ENCODE measurements around the gene AP2A2.

AP2A2 gene

DNA sequence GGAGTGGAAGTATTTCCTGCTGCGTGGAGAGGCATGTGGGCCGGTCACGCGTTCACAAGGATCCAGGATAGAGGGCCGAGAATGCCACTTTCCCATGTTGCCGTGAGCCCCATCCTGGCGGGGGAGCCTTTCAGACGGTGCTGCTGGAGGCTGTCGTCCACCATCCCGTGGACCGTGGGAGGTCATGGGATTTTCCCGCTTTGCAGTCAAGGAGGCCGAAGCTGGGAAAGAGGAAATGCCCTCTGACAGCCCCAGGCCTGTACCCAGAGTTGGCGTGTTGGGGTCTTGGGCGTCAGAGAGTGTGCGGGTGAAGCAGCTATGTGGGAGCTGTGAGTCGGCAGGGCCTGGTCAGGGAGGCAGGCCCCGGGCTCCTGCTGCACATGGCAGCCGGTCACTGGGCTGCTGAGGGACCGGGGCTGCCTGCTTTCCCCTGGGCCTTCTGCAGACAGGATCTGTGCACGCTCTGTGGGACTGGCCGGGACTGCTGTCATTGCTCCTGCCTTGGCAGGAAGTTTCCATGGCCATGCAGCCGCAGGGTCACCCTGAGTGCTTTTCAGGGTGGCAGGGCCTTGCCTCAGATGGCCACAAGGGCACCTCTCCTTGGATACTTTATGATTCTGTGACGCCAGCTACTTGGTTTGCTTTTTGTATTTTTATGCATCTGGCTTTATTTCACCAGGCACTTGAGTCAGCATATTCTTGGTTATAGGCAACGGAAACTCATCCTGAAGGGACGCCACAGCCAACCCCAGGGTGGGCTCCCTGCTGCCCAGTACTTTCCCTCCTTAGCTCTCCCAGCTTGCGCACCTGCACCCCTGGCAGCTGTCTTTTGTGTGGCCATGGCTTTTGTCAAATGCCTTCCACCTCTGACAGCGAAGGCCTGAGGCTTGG, 52.4 kb downstream of the AP2A2 start:
- DNase-seq, result no peak

DNA sequence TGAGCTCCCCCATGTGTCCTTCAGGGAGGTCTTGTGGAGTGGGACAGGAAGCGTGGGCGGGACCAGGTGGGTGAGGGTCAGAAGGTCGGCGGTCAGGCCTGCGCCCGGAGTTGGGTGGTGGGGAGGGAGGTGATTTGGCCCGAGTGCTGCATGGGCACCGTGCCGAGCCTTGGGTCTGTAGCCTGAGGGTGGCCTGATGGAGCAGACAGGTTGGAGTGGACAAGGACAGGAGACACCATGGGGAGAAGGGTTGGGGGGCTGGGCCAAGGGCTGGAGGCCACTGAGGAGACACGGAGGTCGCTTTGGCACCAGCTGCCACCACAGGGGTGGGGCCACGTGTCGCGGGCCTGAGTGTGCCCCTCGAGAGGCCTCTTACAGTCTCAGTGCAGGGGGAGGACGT, 53.1 kb downstream of the AP2A2 start:
- no peak for DNase-seq

DNA sequence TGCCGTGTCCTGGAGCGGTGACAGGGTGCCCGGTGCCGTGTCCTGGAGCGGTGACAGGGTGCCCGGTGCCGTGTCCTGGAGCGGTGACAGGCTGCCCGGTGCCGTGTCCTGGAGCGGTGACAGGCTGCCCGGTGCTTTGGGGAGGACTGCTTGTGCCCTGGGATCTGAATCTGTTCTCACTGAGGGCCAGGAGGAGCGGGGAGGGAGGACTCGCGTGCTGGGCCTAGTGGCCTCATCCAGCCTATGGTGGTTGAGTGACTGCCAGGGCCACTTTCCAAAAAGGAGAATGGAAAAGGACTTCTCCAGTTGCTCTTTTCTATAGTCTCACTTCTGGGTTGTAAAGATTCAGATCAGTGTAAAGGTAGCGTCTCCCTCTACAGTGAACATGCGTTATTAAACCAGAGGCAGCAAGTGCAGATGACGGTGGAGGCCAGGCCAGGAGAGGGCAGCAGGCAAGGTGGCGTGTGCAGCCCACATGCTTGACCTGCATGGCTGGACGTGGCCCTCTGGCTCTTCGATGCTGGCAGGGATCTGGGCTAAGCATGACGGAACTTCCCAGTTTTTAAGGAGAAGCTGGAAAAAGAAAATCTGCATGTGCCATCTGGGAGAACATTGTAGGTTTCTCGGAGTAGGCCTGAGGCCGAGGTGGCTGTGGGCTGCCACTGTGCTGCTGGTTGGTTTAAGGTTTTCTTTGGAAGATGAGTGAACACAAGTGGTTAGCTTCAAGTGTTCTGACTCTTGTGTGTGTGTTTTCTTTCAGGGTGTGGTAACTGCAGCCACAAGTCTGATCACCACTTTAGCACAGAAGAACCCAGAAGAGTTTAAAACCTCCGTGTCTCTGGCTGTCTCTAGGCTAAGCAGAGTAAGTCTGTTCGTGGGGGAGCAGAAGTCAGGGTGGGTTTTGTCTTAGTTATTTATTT, 55.0 kb downstream of the AP2A2 start:
- DNase-seq, result no peak

DNA sequence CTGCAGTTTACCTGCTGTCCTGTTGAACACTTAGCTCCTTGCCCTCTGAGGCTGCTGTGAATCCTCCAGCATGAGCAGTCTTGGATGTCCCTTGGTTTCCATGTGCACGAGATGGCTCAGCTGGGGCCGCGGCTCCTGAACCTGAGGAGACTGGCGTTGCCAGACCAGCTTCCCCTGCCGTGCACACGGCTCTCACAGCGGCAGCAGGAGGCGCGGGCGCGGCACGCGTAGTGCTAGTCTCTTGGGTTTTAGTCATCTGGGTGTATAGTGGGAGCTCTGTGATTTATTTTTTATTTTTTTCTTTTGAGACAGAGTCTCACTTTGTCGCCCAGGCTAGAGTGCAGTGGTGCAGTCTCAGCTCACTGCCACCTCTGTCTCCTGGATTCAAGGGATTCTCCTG, 56.1 kb downstream of the AP2A2 start:
- DNase-seq, result no peak

DNA sequence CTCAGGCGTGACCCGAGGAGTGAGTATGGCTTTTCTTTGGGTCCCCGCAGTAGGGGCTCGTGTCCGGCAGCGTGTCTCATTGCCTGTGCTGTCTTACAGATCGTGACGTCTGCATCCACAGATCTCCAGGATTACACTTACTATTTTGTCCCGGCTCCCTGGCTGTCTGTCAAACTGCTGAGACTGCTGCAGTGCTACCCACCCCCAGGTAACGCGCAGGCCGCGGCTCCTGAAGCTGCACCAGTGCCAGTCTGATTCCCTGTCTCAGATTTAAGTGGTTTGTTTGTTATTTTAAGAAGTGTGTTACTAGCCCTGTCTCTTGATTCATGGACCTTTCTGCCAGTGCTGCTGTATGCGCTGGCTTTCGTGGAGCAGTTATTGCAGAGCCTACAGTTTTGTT, 58.9 kb downstream of the AP2A2 start:
- no peak for DNase-seq

DNA sequence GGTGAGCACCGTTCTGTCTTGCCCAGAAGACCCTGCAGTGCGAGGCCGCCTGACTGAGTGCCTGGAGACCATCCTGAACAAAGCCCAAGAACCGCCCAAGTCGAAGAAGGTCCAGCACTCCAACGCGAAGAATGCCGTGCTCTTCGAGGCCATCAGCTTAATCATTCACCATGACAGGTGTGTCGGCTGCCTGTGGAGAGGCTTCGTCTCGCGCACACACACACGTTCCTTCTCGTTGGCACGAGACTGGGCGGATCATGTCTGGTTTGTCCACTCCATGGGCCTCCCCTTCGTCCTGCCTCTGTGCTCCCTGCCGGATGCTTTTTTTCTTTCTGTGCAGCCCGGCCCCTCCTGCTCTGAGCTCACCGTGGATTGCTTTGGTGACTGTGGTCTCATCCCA, 59.7 kb downstream of the AP2A2 start:
- no peak for DNase-seq

DNA sequence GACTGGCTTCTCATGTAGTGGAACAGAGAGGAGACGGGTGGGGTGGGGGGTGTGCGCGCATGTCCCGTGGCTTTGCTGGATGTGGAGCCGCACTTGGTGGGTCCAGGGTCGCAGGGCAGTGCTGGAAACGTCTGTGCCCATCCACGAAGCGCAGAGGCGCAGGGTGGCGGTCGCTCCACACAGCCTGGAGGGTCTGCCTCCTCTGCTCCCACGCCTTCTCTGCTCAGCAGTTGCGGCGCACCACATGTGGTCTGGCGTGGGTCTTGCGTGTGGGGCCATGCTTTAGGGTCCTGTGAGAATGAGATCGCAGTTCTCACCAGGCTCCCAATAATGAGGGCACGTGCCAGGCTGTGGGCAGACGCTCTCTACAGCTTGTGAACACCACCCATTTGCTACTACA, 60.2 kb downstream of the AP2A2 start:
- no peak for DNase-seq

DNA sequence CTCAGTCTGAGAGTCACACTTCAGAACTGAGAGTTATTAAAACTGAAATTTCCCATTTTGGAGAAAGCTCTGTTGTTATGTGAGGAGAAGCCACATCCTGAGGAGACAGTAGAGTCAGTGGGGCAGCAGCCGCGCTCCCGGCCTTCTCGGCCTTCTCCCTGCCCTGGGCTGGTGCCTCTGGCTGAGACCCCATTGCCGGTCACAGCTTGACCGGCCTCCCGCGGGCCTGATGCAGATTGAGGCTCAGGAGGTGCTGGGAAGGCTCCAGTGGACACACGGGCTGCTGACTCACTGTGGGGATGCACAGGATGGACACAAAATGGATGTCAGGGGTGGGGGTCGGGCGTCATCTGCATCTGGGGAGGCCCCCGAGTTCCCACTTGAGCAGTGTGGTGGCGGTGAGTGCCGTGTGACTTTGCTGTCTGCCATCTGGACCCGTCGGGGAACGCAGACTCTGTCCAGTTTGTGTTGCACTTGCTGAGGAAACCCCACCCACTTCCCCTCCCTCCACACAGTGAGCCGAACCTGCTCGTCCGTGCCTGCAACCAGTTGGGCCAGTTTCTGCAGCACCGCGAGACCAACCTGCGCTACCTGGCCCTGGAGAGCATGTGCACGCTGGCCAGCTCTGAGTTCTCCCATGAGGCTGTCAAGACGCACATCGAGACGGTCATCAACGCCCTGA, 60.7 kb downstream of the AP2A2 start:
- DNase-seq, result no peak

DNA sequence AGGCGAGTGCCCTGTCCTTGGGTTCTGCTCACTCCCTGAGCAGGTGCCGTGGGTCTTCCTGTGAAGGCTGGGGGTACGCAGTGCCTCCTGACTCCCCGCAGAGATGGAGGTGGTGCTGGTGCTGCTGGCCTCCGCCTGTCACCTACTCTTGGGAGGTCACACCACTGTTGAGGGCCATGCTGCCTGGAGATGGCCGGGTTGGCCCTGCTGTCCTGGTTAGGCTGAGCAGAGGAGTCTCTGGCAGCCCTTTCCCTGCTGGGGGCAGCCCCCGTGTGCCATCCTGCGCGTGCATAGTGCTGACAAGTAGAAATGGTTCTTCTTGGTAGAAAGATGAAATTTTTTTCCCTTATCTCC, 61.3 kb downstream of the AP2A2 start:
- no peak for DNase-seq

DNA sequence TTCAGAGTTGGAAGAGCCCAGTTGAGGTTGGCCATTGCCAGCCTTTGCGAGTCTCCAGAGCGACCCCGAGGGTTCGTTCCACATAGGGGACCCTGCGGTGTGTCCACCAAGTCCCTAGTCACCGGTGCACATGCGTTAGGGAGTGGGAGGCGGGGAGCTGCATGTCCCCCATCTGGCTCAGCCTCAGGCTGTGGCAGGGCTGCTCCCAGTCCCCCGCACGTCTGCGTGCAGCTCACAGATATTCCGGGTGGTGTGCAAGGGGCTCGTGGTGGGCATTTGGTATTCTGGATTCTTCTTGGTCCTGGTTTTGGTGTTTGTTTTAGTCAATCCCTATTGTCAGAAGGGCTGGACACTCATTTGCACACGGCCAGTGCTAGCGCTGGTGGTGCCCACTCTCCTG, 62.0 kb downstream of the AP2A2 start:
- no peak for DNase-seq

DNA sequence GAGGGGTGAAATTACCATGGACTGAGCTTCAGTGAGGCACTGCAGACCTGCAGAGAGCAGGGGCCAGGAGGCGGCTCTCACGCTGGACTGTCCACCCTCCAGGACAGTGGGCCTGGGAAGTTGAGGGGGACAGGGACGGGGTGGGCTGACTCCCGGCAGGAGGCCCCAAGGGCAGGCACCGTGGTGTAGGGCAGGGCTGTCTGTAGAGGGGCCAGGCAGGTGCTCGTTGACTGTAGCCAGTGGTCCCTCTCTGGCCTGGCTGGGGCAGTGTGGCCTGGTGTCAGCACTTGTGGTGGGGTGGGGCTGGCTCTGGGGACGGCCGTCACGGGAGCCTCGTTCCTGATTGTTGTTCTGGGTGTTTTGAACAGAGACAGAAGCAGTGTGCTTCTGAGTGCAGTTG, 64.4 kb downstream of the AP2A2 start:
- no peak for DNase-seq

DNA sequence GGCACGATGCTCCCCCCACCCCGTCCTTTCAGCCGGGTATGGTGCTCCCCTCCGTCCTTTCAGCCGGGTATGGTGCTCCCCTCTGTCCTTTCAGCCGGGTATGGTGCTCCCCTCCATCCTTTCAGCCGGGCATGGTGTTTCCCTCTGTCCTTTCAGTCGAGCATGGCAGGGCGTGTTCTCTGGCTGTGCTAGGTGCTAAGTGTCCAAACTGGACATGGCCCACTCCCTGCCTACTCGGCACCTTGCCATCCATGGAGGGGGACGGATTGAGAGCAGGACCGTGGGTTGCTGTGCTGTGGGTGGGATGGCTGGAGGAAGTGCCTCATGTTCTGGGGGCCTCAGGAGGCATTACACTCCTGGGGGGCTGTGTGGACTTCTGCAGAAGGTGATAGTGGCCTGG, 65.4 kb downstream of the AP2A2 start:
- no peak for DNase-seq

DNA sequence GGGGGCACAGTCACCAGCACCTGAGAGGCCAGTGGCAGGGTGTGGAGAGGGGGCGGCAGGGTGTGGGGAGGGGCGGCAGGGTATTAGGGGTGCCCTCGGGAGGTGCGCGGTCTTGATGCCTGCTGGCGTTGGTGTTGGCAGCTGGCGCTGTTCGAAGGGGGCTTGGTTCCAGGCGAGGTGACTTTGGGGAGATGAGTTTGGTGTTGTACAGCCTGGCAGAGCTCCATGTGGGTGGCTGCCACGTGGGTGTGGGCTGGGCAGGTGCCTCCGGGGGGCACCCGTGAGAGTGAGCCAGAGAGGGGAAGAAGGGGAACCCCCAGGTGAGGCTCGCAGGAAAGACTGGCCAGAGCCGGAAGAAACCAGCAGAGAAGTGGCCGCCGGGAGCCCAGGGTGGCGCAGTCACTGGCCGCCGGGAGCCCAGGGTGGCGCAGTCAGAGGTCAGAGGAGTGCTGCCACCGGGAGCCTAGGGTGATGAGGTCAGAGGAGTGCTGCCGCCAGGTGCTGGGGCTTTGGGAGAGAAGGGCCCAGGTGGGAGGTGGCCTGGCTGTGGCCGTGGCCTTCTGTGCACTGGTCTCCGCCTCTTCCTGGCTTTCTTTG, 66.1 kb downstream of the AP2A2 start:
- DNase-seq, result no peak

DNA sequence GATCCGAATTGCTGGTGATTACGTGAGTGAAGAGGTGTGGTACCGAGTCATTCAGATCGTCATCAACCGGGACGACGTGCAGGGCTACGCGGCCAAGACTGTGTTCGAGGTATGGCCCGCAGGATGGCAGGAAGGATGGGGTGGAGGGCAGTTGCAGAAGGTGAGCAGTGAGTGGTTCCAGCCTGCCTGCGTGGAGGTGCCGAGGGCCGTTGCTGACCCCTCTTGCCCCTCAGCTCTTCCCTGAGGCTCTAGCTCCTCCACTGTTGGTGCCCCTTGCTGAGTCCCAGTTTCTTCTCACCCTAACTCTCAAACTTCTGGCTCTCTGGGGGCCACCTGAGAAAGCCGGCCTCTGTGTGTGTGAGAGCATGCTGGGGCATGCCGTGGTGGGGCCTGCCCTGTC, 66.9 kb downstream of the AP2A2 start:
- no peak for DNase-seq

DNA sequence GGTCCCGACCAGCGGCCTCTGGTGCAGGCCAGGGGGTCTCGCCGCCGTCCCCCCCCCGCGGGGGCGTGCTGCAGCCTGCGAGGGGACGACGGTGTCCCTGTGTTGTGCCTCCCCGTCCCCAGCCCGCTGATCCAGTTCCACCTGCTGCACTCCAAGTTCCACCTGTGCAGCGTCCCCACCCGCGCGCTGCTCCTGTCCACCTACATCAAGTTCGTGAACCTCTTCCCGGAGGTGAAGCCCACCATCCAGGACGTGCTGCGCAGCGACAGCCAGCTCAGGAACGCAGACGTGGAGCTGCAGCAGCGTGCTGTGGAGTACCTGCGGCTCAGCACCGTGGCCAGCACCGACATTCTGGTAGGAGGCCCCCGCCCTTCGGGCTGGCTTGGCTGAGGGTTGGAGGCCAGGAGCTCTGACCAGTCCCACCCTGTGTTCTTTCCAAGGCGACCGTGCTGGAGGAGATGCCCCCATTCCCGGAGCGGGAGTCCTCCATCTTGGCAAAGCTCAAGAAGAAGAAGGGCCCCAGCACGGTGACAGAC, 68.0 kb downstream of the AP2A2 start:
- DNase-seq, result no peak

DNA sequence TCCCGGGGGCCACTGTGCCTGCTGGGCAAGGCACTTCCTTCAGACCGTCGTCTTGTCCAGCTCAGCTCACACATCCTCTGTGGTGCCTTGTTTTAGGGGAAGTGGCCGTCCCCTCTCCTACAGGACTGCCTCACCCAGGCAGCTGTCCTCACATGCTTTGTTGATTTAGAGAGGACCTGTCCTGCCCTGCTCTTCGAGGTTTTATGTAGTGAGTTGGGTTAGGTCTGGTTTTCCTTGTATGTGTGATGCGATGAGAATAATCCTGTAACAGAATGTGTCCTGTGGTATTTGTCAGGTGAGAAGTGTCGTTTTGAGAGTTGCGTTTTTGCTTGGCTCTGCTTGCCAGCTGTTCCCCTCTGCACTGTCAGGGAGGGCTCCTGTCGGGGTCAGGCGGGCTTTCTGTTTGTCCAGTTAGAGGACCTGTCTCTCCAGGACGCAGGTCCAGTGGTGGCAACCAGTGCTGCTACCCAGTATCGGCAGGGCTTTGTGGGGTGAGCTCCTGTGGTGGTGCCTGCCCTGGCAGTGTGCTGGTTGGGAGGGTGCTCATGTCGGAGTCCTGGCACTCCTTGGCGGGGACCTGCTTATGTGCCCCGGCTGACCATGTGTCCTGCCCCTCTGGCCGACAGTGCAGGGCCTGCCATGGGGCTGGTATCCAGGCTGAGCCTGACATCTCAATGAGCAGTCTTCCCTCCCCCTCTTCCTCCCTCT, 69.5 kb downstream of the AP2A2 start:
- no peak for DNase-seq

DNA sequence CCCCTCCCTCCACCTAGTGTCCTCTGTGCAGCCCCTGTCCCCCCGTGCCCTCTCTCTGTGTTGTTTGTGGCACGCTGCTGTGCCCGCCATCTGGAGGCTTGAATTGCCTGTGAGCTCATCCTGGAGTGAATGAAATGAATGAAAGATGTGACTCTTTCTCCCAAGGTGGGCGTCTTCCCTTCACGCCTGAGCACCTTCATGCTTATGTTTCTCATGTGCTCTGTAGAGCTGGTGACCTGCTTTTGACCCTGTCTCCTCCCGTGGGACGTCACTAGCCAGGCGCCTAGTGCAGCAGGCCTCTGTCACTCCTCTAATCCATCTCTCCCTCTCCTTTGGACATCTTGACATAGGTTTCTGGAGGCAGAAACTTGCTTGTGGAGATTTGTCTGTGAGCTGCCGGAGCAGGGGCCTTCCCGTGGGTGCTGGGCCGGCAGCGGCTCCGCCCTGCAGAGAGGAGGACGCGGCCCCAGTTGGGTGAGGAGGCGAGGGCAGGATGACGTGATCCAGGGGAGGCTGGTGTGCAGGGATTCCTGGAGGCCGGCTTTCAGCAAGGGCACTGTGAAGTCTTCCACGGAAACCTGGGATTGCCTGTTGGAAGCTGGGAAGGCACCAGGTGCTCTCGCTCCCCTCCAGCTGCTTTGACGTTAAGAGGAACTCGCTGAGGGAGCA, 70.2 kb downstream of the AP2A2 start:
- DNase-seq, result no peak

DNA sequence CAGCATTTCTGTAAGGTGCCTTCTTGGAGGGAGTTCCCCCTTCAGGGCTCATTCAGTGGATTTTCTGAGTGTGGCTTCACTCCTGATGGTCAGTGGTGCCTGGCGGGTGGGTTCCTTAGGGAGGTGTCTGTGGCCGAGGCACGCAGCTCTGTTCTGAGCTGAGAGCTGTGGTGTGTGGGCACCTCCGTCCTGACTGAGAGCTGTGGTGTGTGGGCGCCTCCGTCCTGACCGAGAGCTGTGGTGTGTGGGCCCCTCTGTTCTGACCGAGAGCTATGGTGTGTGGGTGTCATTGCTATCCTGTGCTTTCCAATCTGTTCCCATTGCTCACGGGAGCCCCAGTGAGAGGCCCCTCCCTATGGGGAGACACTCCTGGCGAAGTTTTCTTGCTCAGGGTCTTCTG, 71.0 kb downstream of the AP2A2 start:
- no peak for DNase-seq

DNA sequence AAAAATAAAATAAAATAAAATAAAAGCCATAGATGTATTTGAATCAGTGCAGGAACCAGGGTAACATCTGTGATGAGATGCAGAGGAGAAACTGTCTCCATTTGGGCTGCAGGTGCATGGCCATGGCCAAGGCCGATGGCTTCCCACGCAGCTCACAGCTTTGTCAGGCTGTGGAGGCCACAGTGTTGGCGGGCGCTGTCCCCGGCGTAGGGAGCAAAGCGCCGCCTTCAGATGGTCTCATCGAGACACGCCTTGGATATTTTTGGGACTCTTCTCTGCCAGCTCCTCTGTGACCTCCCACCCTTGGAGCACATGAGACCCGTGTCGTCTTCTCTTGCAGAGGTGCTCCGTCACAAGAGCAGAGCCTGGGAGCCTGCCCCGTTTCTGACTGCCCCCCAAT, 72.2 kb downstream of the AP2A2 start:
- no peak for DNase-seq

DNA sequence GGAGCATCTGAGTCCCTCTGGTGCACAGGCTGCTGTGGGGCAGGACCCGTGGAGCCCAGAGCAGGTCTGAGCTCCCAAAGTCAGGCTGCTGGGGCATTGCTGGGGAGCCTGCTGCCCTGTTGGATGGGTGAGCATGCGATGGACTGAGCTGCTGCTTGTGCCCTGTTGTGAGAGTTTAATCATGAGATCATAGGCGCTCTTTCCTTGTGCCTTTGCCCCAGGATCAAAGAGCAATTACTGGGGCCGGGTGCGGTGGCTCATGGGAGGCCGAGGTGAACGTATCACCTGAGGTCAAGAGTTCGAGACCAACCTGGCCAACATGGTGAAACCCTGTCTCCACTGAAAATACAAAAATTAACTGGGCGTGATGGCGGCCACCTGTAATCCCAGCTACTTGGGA, 73.3 kb downstream of the AP2A2 start:
- no peak for DNase-seq
